Measurements from ENCODE around the gene KLK1. TPM values are rescaled to one million over a fixed set of nuclear protein-coding genes. Genes with fewer than 3 reads are reported as not detected.

KLK1 gene
- total RNA-seq, 4 donors from 2014 or later: 0.41 TPM; not detected in 3

- Histone ChIP-seq H3K27ac (no peak overlapping the region), H3K4me1 (no peaks in the 10 kb centered on the region), H3K9me3 (no peaks in the 10 kb centered on the region), H3K4me3 (no peak overlapping the region), H3K36me3 (no peaks in the 10 kb centered on the region), H3K27me3 (peaks cover 0 to 4% (median 0%) of the 10 kb centered on the region in 3 donors)
- no peak for TF ChIP-seq POLR2A (IDR thresholded peaks at IDR 0.05)
- TF ChIP-seq CTCF (IDR thresholded peaks at IDR 0.05 in 4 of 5, conservative IDR thresholded peaks at IDR 0.05 in 1 of 5): no peak
- no peak for ATAC-seq
- intact Hi-C loops (cut with DNase I; ENCODE audit: low total_unique reads): no loop called here
- no peak for DNase-seq
- in situ Hi-C loops (cut with MboI; ENCODE audit: low sequenced_read_pairs in 4 of 4): no loop called here
These were observed 20.8 kb upstream of the KLK1 start for GRCh38 chr19:50844296-50844935.

- in situ Hi-C loops (cut with MboI; ENCODE audit: low sequenced_read_pairs in 4 of 4): no loop called here
- no peaks in the 10 kb centered on the region for H3K9me3 ChIP-seq
- intact Hi-C loops (cut with DNase I; ENCODE audit: low total_unique reads): no loop called here
- DNase-seq (no peak), ATAC-seq (no peak)
- H3K4me3 ChIP-seq: no peak overlapping the region
- no peak overlapping the region for H3K27ac ChIP-seq
- no peaks in the 10 kb centered on the region for H3K4me1 ChIP-seq
- H3K27me3 ChIP-seq: peaks cover 0 to 4% (median 0%) of the 10 kb centered on the region in 3 donors
- TF ChIP-seq POLR2A (IDR thresholded peaks at IDR 0.05): no peak
- TF ChIP-seq CTCF (IDR thresholded peaks at IDR 0.05 in 4 of 5, conservative IDR thresholded peaks at IDR 0.05 in 1 of 5): no peak
- no peaks in the 10 kb centered on the region for H3K36me3 ChIP-seq
These were observed 20.2 kb upstream of the KLK1 start for GRCh38 chr19:50843701-50844221.

GRCh38 chr19:50843205-50843604 is 19.6 kb upstream of the KLK1 start:
- in situ Hi-C loops (cut with MboI; ENCODE audit: low sequenced_read_pairs in 4 of 4): no loop called here
- DNase-seq: no peak
- no peak for ATAC-seq
- H3K9me3 ChIP-seq: no peaks in the 10 kb centered on the region
- no peaks in the 10 kb centered on the region for H3K36me3 ChIP-seq
- no peak overlapping the region for H3K4me3 ChIP-seq
- H3K27me3 ChIP-seq: peaks cover 0 to 6% (median 0%) of the 10 kb centered on the region in 3 donors
- TF ChIP-seq POLR2A (IDR thresholded peaks at IDR 0.05) (no peak), CTCF (IDR thresholded peaks at IDR 0.05 in 4 of 5, conservative IDR thresholded peaks at IDR 0.05 in 1 of 5) (no peak)
- H3K27ac ChIP-seq: no peak overlapping the region
- no peaks in the 10 kb centered on the region for H3K4me1 ChIP-seq
- intact Hi-C loops (cut with DNase I; ENCODE audit: low total_unique reads): no loop called here

GRCh38 chr19:50842130-50842529 is 18.5 kb upstream of the KLK1 start:
- no peaks in the 10 kb centered on the region for H3K4me1 ChIP-seq
- H3K9me3 ChIP-seq: no peaks in the 10 kb centered on the region
- DNase-seq (no peak), ATAC-seq (no peak)
- H3K27me3 ChIP-seq: peaks cover 0 to 16% (median 2%) of the 10 kb centered on the region in 3 donors
- H3K36me3 ChIP-seq: no peaks in the 10 kb centered on the region
- intact Hi-C loops (cut with DNase I; ENCODE audit: low total_unique reads): no loop called here
- TF ChIP-seq POLR2A (IDR thresholded peaks at IDR 0.05) (no peak), CTCF (IDR thresholded peaks at IDR 0.05 in 4 of 5, conservative IDR thresholded peaks at IDR 0.05 in 1 of 5) (no peak)
- H3K4me3 ChIP-seq: no peak overlapping the region
- in situ Hi-C loops (cut with MboI; ENCODE audit: low sequenced_read_pairs in 4 of 4): no loop called here
- no peak overlapping the region for H3K27ac ChIP-seq
